ENCODE results near the gene IKZF2. TPM values are rescaled to one million over a fixed set of nuclear protein-coding genes. Genes with fewer than 3 reads are reported as not detected.

IKZF2 gene
- total and polyA plus RNA-seq, 2 of the 4 experiments (the other 2 are of a cell fraction), result 2.1 to 25.5 TPM

- no peak overlapping the region for H3K4ac ChIP-seq (ENCODE audit: low read depth, low read length)
- H3K18ac ChIP-seq (ENCODE audit: low read depth, low read length), result peak overlapping the region; percentile 41
- TF ChIP-seq ELK1 (IDR thresholded peaks at IDR 0.05; ENCODE audit: borderline replicate concordance, low read depth, low read length) (no peak), MXI1 (IDR thresholded peaks at IDR 0.05; ENCODE audit: borderline replicate concordance, low read depth, low read length) (no peak), USF2 (IDR thresholded peaks at IDR 0.05; ENCODE audit: low read depth, low read length) (no peak), CTCF (conservative IDR thresholded peaks at IDR 0.05; ENCODE audit: low read depth, low read length) (no peak), FOS (IDR thresholded peaks at IDR 0.05; ENCODE audit: low read depth, low read length) (no peak), RFX5 (IDR thresholded peaks at IDR 0.05; ENCODE audit: low read depth, low read length) (no peak), RAD21 (IDR thresholded peaks at IDR 0.05; ENCODE audit: low read length) (no peak)
- H3K27me3 ChIP-seq (ENCODE audit: control insufficient read depth, insufficient read depth, low read length), result no peaks in the 10 kb centered on the region
- H3K4me3 ChIP-seq (ENCODE audit: insufficient read depth, low read depth, low read length), result no peak overlapping the region
- no TSS peak for BruUV-seq (replicated peaks)
- peaks cover 2% of the 10 kb centered on the region; the same call in 1 of the 2 replicates for H3K36me3 ChIP-seq (ENCODE audit: control insufficient read depth, insufficient read depth, low read length)
- H2BK5ac ChIP-seq (ENCODE audit: low read depth, low read length, poor library complexity, severe bottlenecking), result peak overlapping the region; percentile 44
- ChIA-PET POLR2A (ENCODE audit: unreplicated experiment) (no interaction called here), CTCF (no interaction called here)
- no peak overlapping the region for H3K27ac ChIP-seq (ENCODE audit: insufficient read depth, low read length)
- dilution Hi-C loops (cut with HindIII; ENCODE audit: low sequenced_read_pairs, unreplicated experiment) (no loop called here), in situ Hi-C loops (cut with MboI; ENCODE audit: low sequenced_read_pairs) (no loop called here), intact Hi-C loops (cut with micrococcal nuclease) (no loop called here)
- H2BK15ac ChIP-seq (ENCODE audit: low read depth, low read length), result no peak overlapping the region
- H2AFZ ChIP-seq (replicated peaks; ENCODE audit: low read length, poor library complexity), result no peak overlapping the region
- no peaks in the 10 kb centered on the region for H4K20me1 ChIP-seq (ENCODE audit: insufficient read depth, low read length)
- no peak overlapping the region for H3K9ac ChIP-seq (ENCODE audit: low read depth, low read length)
- H3K23ac ChIP-seq (ENCODE audit: low read depth, low read length), result no peak overlapping the region
- no peak overlapping the region for H4K5ac ChIP-seq (ENCODE audit: low read depth, low read length)
- no peak overlapping the region for H2AK5ac ChIP-seq (ENCODE audit: low read depth, low read length)
- H4K91ac ChIP-seq (ENCODE audit: insufficient read depth, low read depth, low read length), result no peak overlapping the region
- DNase-seq (peak; percentile 16), ATAC-seq (ENCODE audit: low read depth) (no peak)
- no peaks in the 10 kb centered on the region for H3K9me1 ChIP-seq (ENCODE audit: insufficient read depth, low read length)
- H2BK20ac ChIP-seq (ENCODE audit: low read depth, low read length), result no peak overlapping the region
- H3K56ac ChIP-seq (ENCODE audit: extremely low read depth, insufficient read depth, low read length), result no peak overlapping the region
- H2BK120ac ChIP-seq (ENCODE audit: low read depth, low read length), result no peak overlapping the region
- H2AK9ac ChIP-seq (replicated peaks; ENCODE audit: low read depth, low read length, poor library complexity), result no peak overlapping the region
- H4K8ac ChIP-seq (ENCODE audit: low read depth in 2 of 2, low read length in 2 of 2), result no peak overlapping the region
- no CpG with 5 or more reads among the region's 5 CpGs for WGBS, 2 experiments (ENCODE audit: extremely low coverage in 2 of 2, insufficient read length in 1 of 2)
- no peak overlapping the region for H3K14ac ChIP-seq (replicated peaks; ENCODE audit: low read depth, low read length)
- no peaks in the 10 kb centered on the region for H3K79me1 ChIP-seq (ENCODE audit: low read depth in 1 of 2, low read length in 2 of 2)
- H3K9me3 ChIP-seq (ENCODE audit: control insufficient read depth, insufficient read depth, low read length), result no peaks in the 10 kb centered on the region
- peaks cover 3% of the 10 kb centered on the region; the same call in 1 of the 2 replicates for H3K4me1 ChIP-seq (ENCODE audit: control insufficient read depth, insufficient read depth, low read length)
- H3K4me2 ChIP-seq (ENCODE audit: low read depth, low read length), result no peak overlapping the region
Measured at GRCh38 chr2:213004197-213004821, 147.1 kb downstream of the IKZF2 start.

Measured in IMR-90 (cell line).